Immature natural killer cell (primary cell): ENCODE data around the gene ZNF846. TPM values are rescaled to one million over a fixed set of nuclear protein-coding genes. Genes with fewer than 3 reads are reported as not detected.

ENCODE experiments used
- DNase-seq, 3 donors: peaks; one replicate each; pipeline ENCODE4 v3.0.0; 2022; ENCODE audit warnings: mixed read lengths in 1 of 3
- H3K27ac Mint-ChIP-seq, 6 donors: one replicate each; pipeline ENCODE4 v1.8.0; 2020; ENCODE audit warnings: mixed read lengths in 6 of 6, mild to moderate bottlenecking in 5 of 6, inconsistent platforms in 4 of 6, moderate library complexity in 3 of 6
- H3K27me3 Mint-ChIP-seq, 3 donors: one replicate each; pipeline ENCODE4 v1.8.0; 2020 to 2021; ENCODE audit warnings: low read depth in 3 of 3, mild to moderate bottlenecking in 3 of 3, mixed read lengths in 3 of 3, moderate library complexity in 3 of 3, inconsistent platforms in 1 of 3
- H3K36me3 Mint-ChIP-seq, 3 donors: one replicate each; pipeline ENCODE4 v1.8.0; 2020; ENCODE audit warnings: mixed read lengths in 3 of 3, inconsistent platforms in 2 of 3, mild to moderate bottlenecking in 2 of 3
- H3K4me1 Mint-ChIP-seq, 2 donors: one replicate each; pipeline ENCODE4 v1.8.0; 2020; ENCODE audit warnings: inconsistent platforms in 2 of 2, mild to moderate bottlenecking in 2 of 2, mixed read lengths in 2 of 2, moderate library complexity in 1 of 2
- H3K4me3 Mint-ChIP-seq, 5 donors: one replicate each; pipeline ENCODE4 v1.8.0; 2020; ENCODE audit warnings: mild to moderate bottlenecking in 5 of 5, mixed read lengths in 5 of 5, inconsistent platforms in 3 of 5, moderate library complexity in 3 of 5
- H3K9me3 Mint-ChIP-seq, 6 donors: one replicate each; pipeline ENCODE4 v1.8.0; 2020; ENCODE audit warnings: mild to moderate bottlenecking in 6 of 6, mixed read lengths in 6 of 6, inconsistent platforms in 4 of 6, moderate library complexity in 3 of 6
- polyA plus RNA-seq, 3 donors: library from polyadenylated mRNA; unstranded; fragments of 300-500 nt; fragmentation: Illumina TruSeq; gene quantifications; one replicate each; pipeline ENCODE4 v1.2.3, GENCODE V29; 2021

Gene ZNF846
- polyA plus RNA-seq: 1 to 10 TPM; 4.5 to 7.4 (median 6.1) TPM

DNA sequence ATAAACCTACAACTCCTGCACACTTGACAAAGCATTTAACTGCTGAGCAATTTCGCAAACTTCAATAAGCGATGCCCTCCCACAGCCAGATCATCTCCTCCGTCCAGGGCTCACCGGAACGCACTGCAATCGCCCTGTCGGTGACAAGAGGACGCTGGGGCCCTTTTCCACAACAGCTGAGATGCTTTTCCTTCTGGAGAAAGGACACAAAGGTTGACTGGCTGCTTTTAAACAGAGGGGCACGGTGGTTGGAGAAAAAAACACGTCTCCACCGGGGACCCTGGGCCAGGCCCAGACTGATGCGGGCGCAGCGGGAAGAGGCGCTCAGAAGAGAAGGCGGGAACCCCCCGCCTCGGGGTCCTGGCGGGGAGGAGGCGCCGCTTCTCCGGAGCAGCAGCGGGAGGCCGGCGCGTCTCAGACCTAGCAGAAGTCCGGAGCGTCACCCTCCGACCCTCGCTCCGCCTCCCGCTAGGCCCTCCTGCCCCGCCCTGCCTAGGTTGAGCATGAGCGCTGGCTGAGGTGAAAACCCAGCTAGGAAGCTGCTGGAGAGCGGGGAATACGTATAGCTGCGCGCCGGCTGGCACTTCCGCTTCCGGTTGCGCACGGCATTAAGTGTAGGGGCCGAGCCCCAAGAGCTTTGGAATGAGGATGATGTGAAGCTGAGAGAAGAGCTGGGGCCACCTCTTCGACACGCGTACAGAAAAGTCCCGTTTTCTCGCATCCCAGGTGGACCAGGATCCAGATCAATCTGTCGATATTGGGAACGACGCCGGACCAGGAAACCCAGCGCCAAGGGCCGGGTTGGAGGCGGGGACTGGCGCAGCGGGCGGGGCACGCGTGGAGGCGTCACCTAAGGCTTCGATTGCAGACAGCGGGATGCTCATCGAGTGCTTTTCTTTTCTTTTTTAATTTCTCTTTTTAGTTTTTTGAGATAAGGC lies at the start of gene ZNF846:
ZNF846 (minus strand) TSS at position 564 of the 938 bp plus-strand sequence. CDS start 3,788 bp downstream, outside the sequence.
- H3K4me3 Mint-ChIP-seq: peak within 1 kb of the TSS; percentile 97 to 99 (median 98)
- peaks cover 2 to 6% (median 3%) of the 10 kb centered on the region in 3 donors for H3K27me3 Mint-ChIP-seq

DNA sequence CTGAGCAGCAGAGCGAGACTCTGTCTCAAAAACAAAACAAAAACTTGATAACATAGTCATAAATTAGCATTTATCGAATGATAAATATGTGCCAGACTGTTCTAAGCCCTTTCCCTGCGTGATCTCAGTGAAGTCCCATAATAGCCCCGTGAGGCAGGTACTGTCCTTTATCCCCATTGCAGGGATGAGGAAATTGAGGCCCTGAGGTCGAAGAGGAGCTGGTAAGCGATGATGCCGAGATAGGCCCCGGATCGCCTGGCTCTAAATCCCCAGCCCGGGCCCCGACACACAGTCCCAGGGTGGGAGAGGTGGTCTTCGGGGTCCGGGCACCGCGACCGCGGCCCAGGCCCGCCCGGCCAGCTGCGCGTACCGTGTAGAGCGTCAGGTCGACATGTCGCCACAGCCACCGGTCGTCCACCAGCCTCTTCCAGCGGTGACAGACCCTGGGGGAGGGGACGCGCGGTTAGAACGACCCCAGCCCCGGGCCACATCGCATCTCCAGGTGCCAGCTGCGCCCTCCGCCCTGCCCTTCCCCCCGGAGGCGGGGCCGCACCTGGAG lies 49.7 kb upstream of the ZNF846 start:
- DNase-seq: no peak
- Mint-ChIP-seq H3K27ac (peak overlapping the region; percentile 89 to 95 (median 90)), H3K4me3 (peak overlapping the region; percentile 88 to 93 (median 89)), H3K9me3 (no peaks in the 10 kb centered on the region), H3K36me3 (peaks cover 5 to 13% (median 9%) of the 10 kb centered on the region in 3 donors), H3K4me1 (peaks cover 42 to 45% of the 10 kb centered on the region in 2 donors), H3K27me3 (peaks cover 4 to 10% (median 9%) of the 10 kb centered on the region in 3 donors)

More for the DNA sequence above, at the start of gene ZNF846:
- Mint-ChIP-seq H3K27ac (peak within 1 kb of the TSS; percentile 96 to 99 (median 98)), H3K9me3 (peaks cover 0 to 12% (median 6%) of the 10 kb centered on the region in 6 donors), H3K36me3 (peaks cover 12 to 16% (median 14%) of the 10 kb centered on the region in 3 donors), H3K4me1 (peaks cover 11 to 19% of the 10 kb centered on the region in 2 donors)
- DNase-seq: peak; percentile 91 to 92 (median 92)

DNA sequence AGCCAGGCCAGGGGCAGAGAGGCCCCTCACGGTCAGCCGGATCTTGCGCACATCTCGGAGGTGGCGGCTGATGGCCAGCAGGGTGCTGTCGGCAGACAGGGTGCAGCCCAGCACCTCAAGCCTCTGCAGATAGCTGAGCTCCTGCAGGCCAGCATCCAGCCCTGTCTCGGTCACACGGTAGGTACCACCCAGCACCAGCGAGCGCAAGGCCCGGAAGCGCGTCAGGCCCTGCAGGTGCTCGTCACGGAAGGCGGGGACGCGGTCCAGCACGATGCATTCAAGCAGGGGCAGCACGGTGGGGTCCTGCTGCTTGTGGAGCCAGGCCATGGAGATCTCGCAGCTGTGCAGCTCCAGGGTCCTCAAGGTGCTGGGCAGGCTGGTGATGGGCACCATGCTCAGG lies 42.6 kb upstream of the ZNF846 start:
- peaks cover 13 to 27% of the 10 kb centered on the region in 2 donors for H3K4me1 Mint-ChIP-seq
- H3K27me3 Mint-ChIP-seq: no peaks in the 10 kb centered on the region
- H3K27ac Mint-ChIP-seq: no peak overlapping the region
- DNase-seq: no peak
- no peak overlapping the region for H3K4me3 Mint-ChIP-seq
- peaks cover 6 to 18% (median 13%) of the 10 kb centered on the region in 3 donors for H3K36me3 Mint-ChIP-seq
- no peaks in the 10 kb centered on the region for H3K9me3 Mint-ChIP-seq

DNA sequence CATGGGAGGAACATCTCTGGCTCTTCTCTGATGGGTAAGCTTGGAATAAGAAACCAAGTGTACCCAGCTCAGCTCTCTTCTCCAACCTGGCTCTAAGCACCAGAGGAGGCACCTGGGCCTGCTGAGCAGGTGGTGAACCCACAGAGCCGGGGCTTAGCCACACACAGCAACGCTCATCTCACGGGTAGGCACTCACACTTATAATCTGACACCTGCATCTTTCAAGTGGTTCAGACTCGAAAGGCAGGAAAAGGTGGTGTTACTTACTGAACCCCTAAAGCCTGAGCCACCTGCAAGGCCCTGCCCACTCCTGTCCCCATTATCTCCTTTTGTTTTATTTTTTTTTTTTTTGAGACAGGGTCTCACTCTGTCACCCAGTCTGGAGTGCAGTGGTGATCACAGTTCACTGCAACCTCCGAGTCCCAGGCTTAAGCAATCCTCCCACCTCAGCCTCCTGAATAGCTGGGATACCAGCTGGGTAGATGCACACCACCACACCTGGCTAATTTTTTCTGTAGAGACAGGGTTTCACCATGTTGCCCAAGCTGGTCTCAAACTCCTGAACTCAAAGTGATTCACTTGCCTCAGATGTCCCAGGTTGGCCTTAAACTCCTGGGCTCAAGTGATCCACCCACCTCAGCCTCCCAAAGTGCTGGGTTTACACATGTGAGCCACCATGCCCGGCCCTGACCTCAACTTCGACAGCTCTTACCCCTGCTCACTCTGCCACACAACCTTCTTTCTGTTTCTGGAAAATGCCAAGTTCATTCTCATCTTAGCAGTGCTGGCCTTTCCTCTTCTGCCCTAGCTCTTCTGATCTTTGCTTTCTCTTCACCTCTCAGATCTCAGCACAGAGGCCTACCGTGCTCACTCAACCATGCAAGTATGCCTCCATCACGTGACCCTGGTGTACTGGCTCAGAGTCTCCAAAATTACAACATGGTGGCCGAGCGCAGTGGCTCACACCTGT lies 40.6 kb upstream of the ZNF846 start:
- Mint-ChIP-seq H3K27ac (peak overlapping the region in 4 of 6 donors; percentile 18 to 78 (median 50)), H3K36me3 (peaks cover 6 to 13% (median 13%) of the 10 kb centered on the region in 3 donors), H3K4me3 (peak overlapping the region in 3 of 5 donors; percentile 1 to 18 (median 2)), H3K9me3 (no peaks in the 10 kb centered on the region), H3K27me3 (no peaks in the 10 kb centered on the region), H3K4me1 (peaks cover 4 to 16% of the 10 kb centered on the region in 2 donors)
- peak in 1 of 3 donors; percentile 39 for DNase-seq

DNA sequence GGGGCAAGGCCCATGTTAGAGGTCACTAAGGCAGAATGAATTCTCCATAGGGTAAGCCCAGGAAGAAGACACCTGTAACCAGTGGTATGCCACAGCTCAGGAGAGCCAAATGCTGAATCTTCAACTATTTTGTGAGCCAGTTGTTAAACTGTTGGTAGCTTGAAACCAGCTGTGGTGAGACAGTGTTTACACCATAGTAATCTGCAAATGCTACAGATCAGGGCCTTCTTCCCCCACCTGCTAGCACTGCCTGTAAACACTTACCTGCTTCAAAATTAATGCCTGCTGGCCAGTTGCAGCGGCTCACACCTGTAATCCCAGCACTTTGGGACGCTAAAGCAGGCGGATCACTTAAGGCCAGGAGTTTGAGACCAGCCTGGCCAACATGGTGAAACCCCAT lies 38.3 kb upstream of the ZNF846 start:
- H3K27me3 Mint-ChIP-seq: peaks cover 0 to 1% (median 0%) of the 10 kb centered on the region in 3 donors
- DNase-seq: no peak
- H3K27ac Mint-ChIP-seq: peak overlapping the region in 1 of 6 donors; percentile 14
- no peaks in the 10 kb centered on the region for H3K9me3 Mint-ChIP-seq
- peaks cover 4 to 10% of the 10 kb centered on the region in 2 donors for H3K4me1 Mint-ChIP-seq
- no peak overlapping the region for H3K4me3 Mint-ChIP-seq
- H3K36me3 Mint-ChIP-seq: peaks cover 6 to 9% (median 8%) of the 10 kb centered on the region in 3 donors

DNA sequence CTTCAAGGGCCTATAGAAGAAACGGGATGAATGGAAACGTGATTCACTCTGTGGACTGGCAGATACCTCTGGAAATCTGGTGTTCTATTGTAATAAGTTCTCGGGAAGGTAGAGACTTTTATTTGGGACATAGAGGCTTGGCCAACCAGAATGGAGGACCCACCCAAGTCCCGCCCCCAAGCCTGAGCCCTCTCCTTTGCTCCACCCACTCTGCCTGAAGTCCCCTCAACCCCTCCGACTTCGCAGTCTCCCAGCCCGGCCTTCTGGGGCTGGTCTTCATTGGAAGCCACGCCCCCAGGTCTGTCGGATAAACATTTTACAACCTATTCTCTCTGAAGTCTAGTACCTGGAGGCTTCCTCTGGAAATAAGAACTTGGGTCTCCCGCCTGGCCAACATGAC lies 33.4 kb upstream of the ZNF846 start:
- no peaks in the 10 kb centered on the region for H3K9me3 Mint-ChIP-seq
- no peak overlapping the region for H3K4me3 Mint-ChIP-seq
- H3K27me3 Mint-ChIP-seq: peaks cover 0 to 1% (median 0%) of the 10 kb centered on the region in 3 donors
- no peak for DNase-seq
- no peaks in the 10 kb centered on the region for H3K4me1 Mint-ChIP-seq
- H3K36me3 Mint-ChIP-seq: no peaks in the 10 kb centered on the region
- no peak overlapping the region for H3K27ac Mint-ChIP-seq

DNA sequence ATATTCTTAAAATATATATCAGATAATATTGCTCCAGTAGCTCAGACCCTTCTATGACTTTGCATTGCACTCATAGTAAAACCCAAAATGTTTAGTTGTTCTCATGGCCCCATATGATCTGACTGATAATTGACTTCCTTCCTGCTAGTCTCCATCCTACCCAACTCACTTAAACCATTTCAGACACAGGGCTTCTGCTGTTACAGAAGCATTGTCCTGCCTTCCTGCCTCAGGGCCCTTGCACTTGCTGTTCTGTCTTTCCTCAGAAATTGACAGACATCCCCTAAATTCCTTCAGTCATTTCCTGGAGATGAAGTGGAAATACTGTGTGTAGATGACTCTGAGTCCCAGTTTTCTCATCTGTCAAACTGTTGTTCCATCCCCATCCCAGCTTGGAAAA lies 30.6 kb upstream of the ZNF846 start:
- peak overlapping the region in 1 of 6 donors; percentile 9 for H3K27ac Mint-ChIP-seq
- no peak for DNase-seq
- H3K27me3 Mint-ChIP-seq: peaks cover 0 to 1% (median 0%) of the 10 kb centered on the region in 3 donors
- no peak overlapping the region for H3K4me3 Mint-ChIP-seq
- H3K9me3 Mint-ChIP-seq: no peaks in the 10 kb centered on the region
- peaks cover 5 to 8% of the 10 kb centered on the region in 2 donors for H3K4me1 Mint-ChIP-seq
- H3K36me3 Mint-ChIP-seq: no peaks in the 10 kb centered on the region

DNA sequence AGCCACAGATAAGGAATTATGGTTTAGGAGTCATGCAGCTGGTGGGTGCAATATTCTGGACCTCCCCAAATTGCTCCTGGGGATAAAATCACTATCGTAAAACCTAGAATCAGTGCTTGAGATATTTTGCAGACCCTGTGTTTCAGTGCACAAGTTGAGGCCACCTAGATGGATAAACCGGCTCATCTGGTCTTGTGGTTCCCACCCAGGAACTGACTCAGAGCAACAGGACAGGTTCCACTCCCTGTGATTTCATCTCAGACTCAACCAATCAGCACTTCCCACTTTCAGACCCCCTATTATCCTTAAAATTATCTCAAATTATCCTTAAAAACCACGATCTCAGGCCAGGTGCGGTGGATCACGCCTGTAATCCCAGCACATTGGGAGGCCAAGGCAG lies 29.3 kb upstream of the ZNF846 start:
- Mint-ChIP-seq H3K27ac (no peak overlapping the region), H3K9me3 (no peaks in the 10 kb centered on the region), H3K4me1 (peaks cover 11 to 16% of the 10 kb centered on the region in 2 donors), H3K4me3 (no peak overlapping the region), H3K36me3 (no peaks in the 10 kb centered on the region), H3K27me3 (peaks cover 0 to 4% (median 1%) of the 10 kb centered on the region in 3 donors)
- DNase-seq: no peak

DNA sequence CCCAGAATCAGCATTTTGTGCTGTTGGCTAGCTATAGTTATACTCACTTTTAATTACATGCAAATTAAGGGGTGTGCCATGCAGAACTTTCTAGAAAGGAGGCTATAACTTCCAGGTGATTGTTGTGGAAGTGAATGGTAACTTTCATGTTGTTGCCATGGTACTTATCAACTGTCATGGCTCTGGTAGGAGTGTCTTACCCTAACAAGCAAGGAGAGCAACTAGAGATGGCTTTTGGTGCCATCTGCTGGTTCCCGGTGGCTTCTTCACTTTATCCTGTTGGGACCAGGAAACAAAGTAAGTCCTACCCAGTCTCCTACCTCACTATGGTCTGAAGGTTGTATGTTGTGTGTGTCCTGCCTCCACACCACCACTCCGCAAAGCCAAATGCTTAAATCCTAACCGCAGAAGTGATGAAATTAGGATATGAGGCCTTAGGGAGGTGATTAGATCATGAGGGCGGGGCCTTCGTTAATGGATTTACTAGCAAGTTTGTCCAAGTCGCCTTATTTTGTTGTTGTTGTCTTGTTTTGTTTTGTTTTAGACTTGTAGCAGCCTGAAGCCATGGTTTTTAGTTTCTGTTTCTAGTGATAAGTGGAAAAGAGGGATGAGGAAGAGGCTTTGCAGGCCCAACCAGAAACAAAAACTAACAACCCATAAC lies 27.7 kb upstream of the ZNF846 start:
- H3K4me3 Mint-ChIP-seq: peak overlapping the region in 1 of 5 donors; percentile 9

DNA sequence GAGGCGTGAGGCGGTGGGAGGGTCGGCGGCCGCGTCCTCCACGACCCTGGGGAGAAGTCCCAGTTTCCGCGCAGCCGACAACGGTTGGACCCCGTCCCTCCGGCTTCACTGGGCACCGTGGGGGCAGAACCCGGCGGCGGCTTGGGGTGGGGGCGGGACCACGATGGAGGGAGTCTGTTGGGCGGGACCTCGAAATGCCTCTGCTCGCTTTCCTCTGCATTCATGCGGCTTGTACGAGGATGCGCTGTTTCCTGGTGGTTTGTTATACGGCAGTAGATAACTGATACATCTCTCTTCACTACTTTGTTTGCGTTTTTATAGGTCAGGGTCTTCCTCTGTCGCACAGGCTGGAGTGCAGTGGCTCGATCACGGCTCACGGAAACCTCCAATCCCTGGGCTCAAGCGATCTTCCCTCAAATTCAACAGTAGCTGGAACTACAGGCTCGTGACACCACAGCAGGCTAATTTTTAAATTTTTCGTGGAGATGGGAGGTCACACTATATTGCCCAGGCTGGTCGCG lies 24.6 kb upstream of the ZNF846 start:
- Mint-ChIP-seq H3K27ac (peak overlapping the region; percentile 77 to 96 (median 90)), H3K4me3 (peak overlapping the region; percentile 83 to 94 (median 89)), H3K36me3 (no peaks in the 10 kb centered on the region), H3K27me3 (peaks cover 0 to 6% (median 3%) of the 10 kb centered on the region in 3 donors), H3K4me1 (peaks cover 19 to 31% of the 10 kb centered on the region in 2 donors), H3K9me3 (no peaks in the 10 kb centered on the region)
- peak in 1 of 3 donors; percentile 57 for DNase-seq

More for the DNA sequence above, 27.7 kb upstream of the ZNF846 start:
- no peaks in the 10 kb centered on the region for H3K9me3 Mint-ChIP-seq
- H3K27ac Mint-ChIP-seq: peak overlapping the region; percentile 36 to 91 (median 84)
- no peaks in the 10 kb centered on the region for H3K36me3 Mint-ChIP-seq
- peaks cover 0 to 6% (median 0%) of the 10 kb centered on the region in 3 donors for H3K27me3 Mint-ChIP-seq
- peak; percentile 82 to 86 (median 84) for DNase-seq
- H3K4me1 Mint-ChIP-seq: peaks cover 17 to 22% of the 10 kb centered on the region in 2 donors

DNA sequence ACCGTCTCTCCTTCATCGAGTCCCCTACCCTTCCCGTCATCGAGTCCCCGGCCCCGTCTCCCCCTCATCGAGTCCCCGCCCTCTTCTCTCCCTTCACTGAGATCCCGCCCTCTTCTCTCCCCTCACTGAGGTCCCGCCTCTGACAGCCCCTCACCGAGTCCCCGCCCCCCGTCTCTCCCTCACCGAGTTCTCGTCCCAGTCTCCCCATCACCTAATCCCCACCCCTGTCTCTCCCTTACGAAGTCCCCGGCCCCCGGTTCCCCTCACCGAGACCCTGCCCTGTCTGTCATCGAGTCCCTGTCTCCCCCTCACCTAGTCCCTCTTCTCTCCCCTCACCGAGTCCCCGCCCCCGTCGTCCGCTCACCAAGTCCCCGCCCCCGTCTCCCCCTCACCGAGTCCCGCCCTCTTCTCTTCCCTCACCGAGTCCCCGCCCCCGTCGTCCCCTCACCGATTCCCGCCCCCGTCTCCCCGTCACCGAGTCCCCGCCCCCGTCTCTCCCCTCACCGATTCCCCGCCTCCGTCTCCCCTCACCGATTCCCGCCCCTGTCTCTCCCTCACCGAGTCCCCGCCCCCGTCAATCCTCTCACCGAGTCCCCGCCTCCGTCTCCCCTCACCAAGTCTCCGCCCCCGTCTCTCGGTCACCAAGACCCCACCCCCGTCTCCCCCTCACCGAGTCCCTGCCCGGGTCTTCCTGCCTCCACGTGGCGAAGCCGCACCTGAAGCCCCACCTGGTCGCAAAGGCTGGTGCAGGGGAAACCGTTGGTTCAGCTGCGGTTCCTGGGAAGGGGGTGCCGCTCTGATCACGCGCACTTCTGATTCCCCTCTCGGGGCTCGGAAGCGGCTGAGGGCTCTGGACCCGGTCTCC lies 23.9 kb upstream of the ZNF846 start:
- peaks cover 21 to 31% of the 10 kb centered on the region in 2 donors for H3K4me1 Mint-ChIP-seq
- H3K4me3 Mint-ChIP-seq: peak overlapping the region; percentile 83 to 94 (median 89)
- H3K27me3 Mint-ChIP-seq: peaks cover 0 to 6% (median 3%) of the 10 kb centered on the region in 3 donors
- DNase-seq: peak; percentile 85 to 89 (median 87)
- H3K27ac Mint-ChIP-seq: peak overlapping the region; percentile 77 to 96 (median 90)
- no peaks in the 10 kb centered on the region for H3K9me3 Mint-ChIP-seq
- no peaks in the 10 kb centered on the region for H3K36me3 Mint-ChIP-seq
